Measurements from ENCODE around the gene MALAT1. TPM values are rescaled to one million over a fixed set of nuclear protein-coding genes. Genes with fewer than 3 reads are reported as not detected.

The MALAT1 gene
- total RNA-seq, 1 experiment from 2014 or later: 686 TPM

Other genes starting within 250 kb of the MALAT1 start
- 47.2 and 54.6 TPM in 2 replicates for gene POLA2, start 237.1 kb upstream of the MALAT1 start, total RNA-seq (2014; rRNA removed; shearing (Covaris generic))
- gene CDC42EP2, start 184.2 kb upstream of the MALAT1 start, total RNA-seq (2014; rRNA removed; shearing (Covaris generic)): 5.6 and 6.0 TPM in 2 replicates
- gene DPF2, start 165.2 kb upstream of the MALAT1 start, total RNA-seq (2014; rRNA removed; shearing (Covaris generic)): 33.0 and 38.0 TPM in 2 replicates
- 0.53 and 0.71 TPM in 2 replicates for gene TIGD3, start 144.3 kb upstream of the MALAT1 start, total RNA-seq (2014; rRNA removed; shearing (Covaris generic))
- 1.1 and 1.3 TPM in 2 replicates for gene SLC25A45, start 116.4 kb upstream of the MALAT1 start, total RNA-seq (2014; rRNA removed; shearing (Covaris generic))
- gene FRMD8, start 112.4 kb upstream of the MALAT1 start, total RNA-seq (2014; rRNA removed; shearing (Covaris generic)): 21.0 and 22.2 TPM in 2 replicates
- gene NEAT1, start 76.2 kb upstream of the MALAT1 start, total RNA-seq (2014; rRNA removed; shearing (Covaris generic)): 6.2 and 12.8 TPM in 2 replicates
- 39.1 and 41.8 TPM in 2 replicates for gene SCYL1, start 26.0 kb downstream of the MALAT1 start, total RNA-seq (2014; rRNA removed; shearing (Covaris generic))
- gene LTBP3, start 59.3 kb downstream of the MALAT1 start, total RNA-seq (2014; rRNA removed; shearing (Covaris generic)): 13.2 and 17.2 TPM in 2 replicates
- 30.6 and 32.6 TPM in 2 replicates for gene ZNRD2, start 71.4 kb downstream of the MALAT1 start, total RNA-seq (2014; rRNA removed; shearing (Covaris generic))
- gene FAM89B, start 73.5 kb downstream of the MALAT1 start, total RNA-seq (2014; rRNA removed; shearing (Covaris generic)): 18.3 and 21.5 TPM in 2 replicates
- 16.8 and 18.5 TPM in 2 replicates for gene EHBP1L1, start 77.0 kb downstream of the MALAT1 start, total RNA-seq (2014; rRNA removed; shearing (Covaris generic))
- 0.28 TPM in 1 of 2 replicates, not detected in the other for gene KCNK7, start 96.8 kb downstream of the MALAT1 start, total RNA-seq (2014; rRNA removed; shearing (Covaris generic))
- 20.5 and 24.3 TPM in 2 replicates for gene MAP3K11, start 115.2 kb downstream of the MALAT1 start, total RNA-seq (2014; rRNA removed; shearing (Covaris generic))
- gene PCNX3, start 116.7 kb downstream of the MALAT1 start, total RNA-seq (2014; rRNA removed; shearing (Covaris generic)): 24.3 and 27.1 TPM in 2 replicates
- 2.8 and 2.9 TPM in 2 replicates for gene SIPA1, start 139.1 kb downstream of the MALAT1 start, total RNA-seq (2014; rRNA removed; shearing (Covaris generic))
- gene RELA, start 163.9 kb downstream of the MALAT1 start, total RNA-seq (2014; rRNA removed; shearing (Covaris generic)): 37.3 and 38.3 TPM in 2 replicates
- gene KAT5, start 213.2 kb downstream of the MALAT1 start, total RNA-seq (2014; rRNA removed; shearing (Covaris generic)): 30.7 and 34.0 TPM in 2 replicates
- 49.3 and 50.9 TPM in 2 replicates for gene RNASEH2C, start 221.8 kb downstream of the MALAT1 start, total RNA-seq (2014; rRNA removed; shearing (Covaris generic))